Measurements from ENCODE around the gene SLC35F3.

DNA sequence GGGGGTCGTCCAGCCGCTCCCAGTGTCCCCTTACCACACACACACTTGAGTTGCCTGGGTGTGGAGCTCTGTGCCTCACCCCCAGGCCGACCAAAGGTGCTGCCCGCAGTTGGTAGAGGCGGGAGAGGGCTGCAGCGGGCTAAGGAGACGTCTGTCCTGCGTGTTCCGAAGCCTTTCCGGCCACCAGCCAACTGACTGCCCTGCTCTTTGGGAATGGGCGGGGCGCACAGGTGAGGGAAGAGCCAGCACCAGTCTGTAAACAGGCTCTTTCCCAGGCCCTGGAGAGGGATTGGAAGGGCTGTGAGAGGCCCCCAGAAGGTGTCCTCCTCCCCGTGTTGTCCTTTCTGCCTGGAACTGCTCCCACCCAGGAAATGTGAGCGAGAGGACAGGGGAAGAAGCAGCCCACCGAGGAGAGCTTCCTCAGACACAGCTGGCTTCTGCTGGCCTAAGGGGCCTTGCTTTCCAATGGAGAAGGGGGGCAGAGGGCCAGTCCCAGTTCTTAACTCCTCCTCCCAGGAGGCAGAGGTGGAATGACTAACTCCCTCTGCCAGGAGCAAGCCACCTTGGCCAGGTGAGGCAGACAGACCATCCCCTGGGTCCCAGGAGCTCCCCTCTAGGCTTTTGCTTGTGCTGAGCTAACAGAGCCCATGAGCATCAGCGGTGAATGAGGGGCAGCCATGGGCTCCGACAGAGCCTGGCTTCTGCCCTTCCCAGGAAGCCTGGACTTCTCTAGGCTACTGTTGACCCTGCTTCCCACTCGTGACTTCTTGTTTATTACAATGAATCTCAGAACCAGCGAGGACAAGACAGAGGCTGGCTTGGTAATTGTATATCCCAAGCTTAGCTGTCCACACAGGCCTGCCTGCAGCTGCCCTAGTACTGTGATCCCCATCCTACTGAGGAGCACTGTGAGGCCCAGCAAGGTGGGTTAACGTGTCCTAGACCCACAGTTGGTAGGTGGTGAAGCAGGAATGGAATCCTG is 310.7 kb downstream of the SLC35F3 start:
- TF ChIP-seq, protein P1, sequence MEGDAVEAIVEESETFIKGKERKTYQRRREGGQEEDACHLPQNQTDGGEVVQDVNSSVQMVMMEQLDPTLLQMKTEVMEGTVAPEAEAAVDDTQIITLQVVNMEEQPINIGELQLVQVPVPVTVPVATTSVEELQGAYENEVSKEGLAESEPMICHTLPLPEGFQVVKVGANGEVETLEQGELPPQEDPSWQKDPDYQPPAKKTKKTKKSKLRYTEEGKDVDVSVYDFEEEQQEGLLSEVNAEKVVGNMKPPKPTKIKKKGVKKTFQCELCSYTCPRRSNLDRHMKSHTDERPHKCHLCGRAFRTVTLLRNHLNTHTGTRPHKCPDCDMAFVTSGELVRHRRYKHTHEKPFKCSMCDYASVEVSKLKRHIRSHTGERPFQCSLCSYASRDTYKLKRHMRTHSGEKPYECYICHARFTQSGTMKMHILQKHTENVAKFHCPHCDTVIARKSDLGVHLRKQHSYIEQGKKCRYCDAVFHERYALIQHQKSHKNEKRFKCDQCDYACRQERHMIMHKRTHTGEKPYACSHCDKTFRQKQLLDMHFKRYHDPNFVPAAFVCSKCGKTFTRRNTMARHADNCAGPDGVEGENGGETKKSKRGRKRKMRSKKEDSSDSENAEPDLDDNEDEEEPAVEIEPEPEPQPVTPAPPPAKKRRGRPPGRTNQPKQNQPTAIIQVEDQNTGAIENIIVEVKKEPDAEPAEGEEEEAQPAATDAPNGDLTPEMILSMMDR (IDR thresholded peaks at IDR 0.05): no peak
- no peak for TF ChIP-seq POLR2A (IDR thresholded peaks at IDR 0.05)

Data from ovary (tissue), 3 donors.